GM12878 (cell line): ENCODE data around the gene KCNQ1. TPM values are rescaled to one million over a fixed set of nuclear protein-coding genes. Genes with fewer than 3 reads are reported as not detected.

ENCODE experiments used
- ATAC-seq: fragments of 200-7000 bp; cut with Tn5 transposase; 3 replicates; pipeline ENCODE4 v1.9.1; 2020; ENCODE audit warnings: mild to moderate bottlenecking, moderate library complexity
- BruUV-seq: library from RNA; stranded (reverse); fragments of 400-500 nt; replicated peaks from 2 replicates; lab custom pipeline; 2021; lab: Mats Ljungman, UMichigan
- CTCF ChIA-PET: fragments of 300-600 bp; sonication (Branson Sonifier 250); formaldehyde crosslinking; extraction: SDS; loops from one replicate; lab custom pipeline; 2021; ENCODE audit warnings: inconsistent platforms; lab: Yijun Ruan, JAX
- POLR2A ChIA-PET: fragments of 350-600 bp; formaldehyde crosslinking; extraction: SDS; loops from one replicate; lab custom pipeline; 2021; ENCODE audit warnings: inconsistent platforms; lab: Charles Lee
- RAD21 ChIA-PET: fragments of 300-600 bp; sonication (Branson Sonifier 250); formaldehyde crosslinking; loops from one replicate; lab custom pipeline; 2023; ENCODE audit warnings: antibody characterized with exemption; ENCODE audit not compliant: unreplicated experiment; lab: Charles Lee
- SMC1A ChIA-PET: fragments of 300-600 bp; sonication (Branson Sonifier 250); formaldehyde crosslinking; loops from one replicate; lab custom pipeline; 2023; ENCODE audit not compliant: unreplicated experiment, uncharacterized antibody; lab: Charles Lee
- DNase-seq: peaks from one replicate; pipeline ENCODE4 v3.0.0-alpha.2; 2011; ENCODE audit warnings: low read depth, low spot score
- FAIRE-seq: peaks from 3 replicates; lab custom pipeline; 2011; peaks lifted over from hg19 to GRCh38; lab: Jason Lieb, UNC
- H2AFZ ChIP-seq: 2 replicates; pipeline ENCODE4 v1.6.0; 2011; ENCODE audit warnings: low read depth, low read length, control low read depth; ENCODE audit not compliant: control insufficient read depth
- H3K27ac ChIP-seq: 2 replicates; pipeline ENCODE4 v1.5.1; 2011; ENCODE audit warnings: control low read depth; ENCODE audit not compliant: control insufficient read depth, insufficient read depth
- H3K27me3 ChIP-seq, 2 experiments: replicated peaks in 1 of 2; 2 replicates each; pipeline versions ENCODE4 v1.6.0 to v1.6.1; 2011; ENCODE audit warnings: low read length in 1 of 2; ENCODE audit not compliant: control insufficient read depth in 2 of 2, insufficient read depth in 2 of 2
- H3K36me3 ChIP-seq, 2 experiments: 2 replicates each; pipeline ENCODE4 v1.5.1; 2011; ENCODE audit warnings: low read length in 1 of 2; ENCODE audit not compliant: control insufficient read depth in 2 of 2, insufficient read depth in 2 of 2
- H3K4me1 ChIP-seq: 2 replicates; pipeline ENCODE4 v1.6.1; 2011; ENCODE audit warnings: mild to moderate bottlenecking, low read length, moderate library complexity, mixed read lengths; ENCODE audit not compliant: control insufficient read depth, insufficient read depth
- H3K4me2 ChIP-seq: 2 replicates; pipeline ENCODE4 v1.6.0; 2011; ENCODE audit warnings: control low read depth; ENCODE audit not compliant: control insufficient read depth, insufficient read depth
- H3K4me3 ChIP-seq: fragments of 200-600 bp; sonication (generic); 2 replicates; pipeline ENCODE4 v1.5.1; 2016
- H3K79me2 ChIP-seq: 2 replicates; pipeline ENCODE4 v1.6.0; 2011; ENCODE audit warnings: low read length; ENCODE audit not compliant: control insufficient read depth, insufficient read depth
- H3K9ac ChIP-seq: 2 replicates; pipeline ENCODE4 v1.8.0; 2011; ENCODE audit warnings: low read length, control low read depth, mixed read lengths; ENCODE audit not compliant: control insufficient read depth, insufficient read depth
- H3K9me3 ChIP-seq: replicated peaks from 3 replicates; pipeline ENCODE4 v1.5.1; 2011; ENCODE audit warnings: mild to moderate bottlenecking, low read length; ENCODE audit not compliant: control insufficient read depth, insufficient read depth
- H4K20me1 ChIP-seq: 2 replicates; pipeline ENCODE4 v1.6.0; 2011; ENCODE audit not compliant: control insufficient read depth, insufficient read depth
- CBX5 ChIP-seq: sonication (generic); IDR thresholded peaks from 2 replicates; pipeline ENCODE4 v1.6.1; 2016; ENCODE audit warnings: low read depth, moderate library complexity, mild to moderate bottlenecking, inconsistent platforms
- FOS ChIP-seq: IDR thresholded peaks from 3 replicates; pipeline ENCODE4 v1.6.1; 2011; ENCODE audit warnings: borderline replicate concordance; ENCODE audit not compliant: insufficient read length; ENCODE audit errors: extremely low read depth
- IKZF1 ChIP-seq: fragments of 450-650 bp; conservative IDR thresholded peaks from 2 replicates; pipeline ENCODE4 v1.6.1; 2017; ENCODE audit warnings: antibody characterized with exemption, mild to moderate bottlenecking
- MEF2B ChIP-seq: fragments of 450-650 bp; IDR thresholded peaks from 2 replicates; pipeline ENCODE4 v1.6.1; 2018; ENCODE audit warnings: mild to moderate bottlenecking, moderate library complexity; ENCODE audit not compliant: partially characterized antibody, poor library complexity, severe bottlenecking
- NKRF ChIP-seq: fragments of 450-650 bp; conservative IDR thresholded peaks from 2 replicates; pipeline ENCODE4 v1.6.1; 2017; ENCODE audit warnings: mild to moderate bottlenecking, moderate library complexity
- NR2C1 ChIP-seq: fragments of 450-650 bp; IDR thresholded peaks from 2 replicates; pipeline ENCODE4 v1.6.1; 2017; ENCODE audit warnings: antibody characterized with exemption, mild to moderate bottlenecking, moderate library complexity
- RUNX3 ChIP-seq: IDR thresholded peaks from 2 replicates; pipeline ENCODE4 v1.6.1; 2012; ENCODE audit warnings: low read length, inconsistent platforms
- SMARCA5 ChIP-seq: fragments of 450-650 bp; IDR thresholded peaks from 2 replicates; pipeline ENCODE4 v1.6.1; 2017; ENCODE audit warnings: mild to moderate bottlenecking
- SP1 ChIP-seq: IDR thresholded peaks from one replicate; pipeline ENCODE4 v1.6.1; 2011; ENCODE audit warnings: low read depth, low read length
- STAT3 ChIP-seq: IDR thresholded peaks from 2 replicates; pipeline ENCODE4 v1.6.1; 2011; ENCODE audit warnings: low read depth, low read length, improper control_type of control experiment
- SUPT20H ChIP-seq: IDR thresholded peaks from 2 replicates; pipeline ENCODE4 v1.6.1; 2011; ENCODE audit warnings: low read depth, mild to moderate bottlenecking, low read length, moderate library complexity, borderline replicate concordance; ENCODE audit not compliant: control insufficient read depth
- WGBS: methylation state at CpG from one replicate; pipeline ENCODE4 v1.1.6; 2016; ENCODE audit warnings: low lambda C conversion rate; ENCODE audit not compliant: insufficient replicate concordance, insufficient coverage; ENCODE audit errors: missing lambda C conversion rate; 5-methylcytosine and 5-hydroxymethylcytosine counted together
- in situ Hi-C: fragments of 300-500 bp; cut with MboI; formaldehyde crosslinking; loops from 9 replicates; pipeline ENCODE4 v1.14.3; 2018; ENCODE audit warnings: mixed read lengths
- intact Hi-C: fragments of 100-400 bp; cut with micrococcal nuclease; formaldehyde crosslinking; loops from one replicate; pipeline ENCODE4 v1.14.2; 2022; ENCODE audit not compliant: unreplicated experiment
- polyA plus RNA-seq, 11 experiments: library from polyadenylated mRNA; depleted of rRNA in 4 of 11; unstranded in 6 of 11; stranded (reverse) in 5 of 11; fragments of >200 nt; fragmentation: Nextera tagmentation in 4 of 11; fragmentation: Illumina TruSeq in 1 of 11; extraction: Ambion mirVana in 4 of 11; extraction: Trizol in 1 of 11; gene quantifications; 1 replicate in 1 of 11; 2 replicates in 10 of 11; pipeline versions ENCODE4 v1.2.1 to v1.2.3, GENCODE V29; 2011 to 2016; ENCODE audit warnings: inconsistent platforms in 2 of 11, missing spikeins in 2 of 11, low read depth in 1 of 11
- total RNA-seq, 4 experiments: library from RNA; depleted of rRNA in 3 of 4; stranded (reverse); fragments of >200 nt in 3 of 4; fragmentation: Illumina TruSeq in 1 of 4; extraction: Trizol in 1 of 4; gene quantifications; 2 replicates each; pipeline versions ENCODE4 v1.2.1 to v1.2.3, GENCODE V29; 2013 to 2021
- TF ChIP-seq, protein P1 (sequence below): fragments of 450-650 bp; formaldehyde crosslinking; IDR thresholded peaks from 2 replicates; pipeline ENCODE4 v1.5.0; 2022; ENCODE audit warnings: mild to moderate bottlenecking, missing genetic modification characterization
- TF ChIP-seq, protein P2 (sequence below): fragments of 450-650 bp; formaldehyde crosslinking; IDR thresholded peaks from 2 replicates; pipeline ENCODE4 v1.4.0; 2022; ENCODE audit warnings: mild to moderate bottlenecking, moderate library complexity

The KCNQ1 gene
- total and polyA plus RNA-seq, 10 of the 15 experiments (the other 5 are each of a cell fraction or from before 2014, with no cell fraction given), result 0.03 to 0.15 (median 0.12) TPM; not detected in 7

- intact Hi-C loops, result no loop called here
- ChIA-PET RAD21 (no interaction called here), SMC1A (no interaction called here), CTCF (no interaction called here), POLR2A (no interaction called here)
- no peak overlapping the region for H3K4me3 ChIP-seq
- TF ChIP-seq RUNX3 (no peak), MEF2B (no peak), SP1 (no peak), SUPT20H (no peak), SMARCA5 (no peak), IKZF1 (no peak), NR2C1 (no peak), NKRF (no peak), FOS (no peak), STAT3 (no peak), CBX5 (no peak)
- TF ChIP-seq, protein P1, sequence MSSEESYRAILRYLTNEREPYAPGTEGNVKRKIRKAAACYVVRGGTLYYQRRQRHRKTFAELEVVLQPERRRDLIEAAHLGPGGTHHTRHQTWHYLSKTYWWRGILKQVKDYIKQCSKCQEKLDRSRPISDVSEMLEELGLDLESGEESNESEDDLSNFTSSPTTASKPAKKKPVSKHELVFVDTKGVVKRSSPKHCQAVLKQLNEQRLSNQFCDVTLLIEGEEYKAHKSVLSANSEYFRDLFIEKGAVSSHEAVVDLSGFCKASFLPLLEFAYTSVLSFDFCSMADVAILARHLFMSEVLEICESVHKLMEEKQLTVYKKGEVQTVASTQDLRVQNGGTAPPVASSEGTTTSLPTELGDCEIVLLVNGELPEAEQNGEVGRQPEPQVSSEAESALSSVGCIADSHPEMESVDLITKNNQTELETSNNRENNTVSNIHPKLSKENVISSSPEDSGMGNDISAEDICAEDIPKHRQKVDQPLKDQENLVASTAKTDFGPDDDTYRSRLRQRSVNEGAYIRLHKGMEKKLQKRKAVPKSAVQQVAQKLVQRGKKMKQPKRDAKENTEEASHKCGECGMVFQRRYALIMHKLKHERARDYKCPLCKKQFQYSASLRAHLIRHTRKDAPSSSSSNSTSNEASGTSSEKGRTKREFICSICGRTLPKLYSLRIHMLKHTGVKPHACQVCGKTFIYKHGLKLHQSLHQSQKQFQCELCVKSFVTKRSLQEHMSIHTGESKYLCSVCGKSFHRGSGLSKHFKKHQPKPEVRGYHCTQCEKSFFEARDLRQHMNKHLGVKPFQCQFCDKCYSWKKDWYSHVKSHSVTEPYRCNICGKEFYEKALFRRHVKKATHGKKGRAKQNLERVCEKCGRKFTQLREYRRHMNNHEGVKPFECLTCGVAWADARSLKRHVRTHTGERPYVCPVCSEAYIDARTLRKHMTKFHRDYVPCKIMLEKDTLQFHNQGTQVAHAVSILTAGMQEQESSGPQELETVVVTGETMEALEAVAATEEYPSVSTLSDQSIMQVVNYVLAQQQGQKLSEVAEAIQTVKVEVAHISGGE, result no peak
- TF ChIP-seq, protein P2, sequence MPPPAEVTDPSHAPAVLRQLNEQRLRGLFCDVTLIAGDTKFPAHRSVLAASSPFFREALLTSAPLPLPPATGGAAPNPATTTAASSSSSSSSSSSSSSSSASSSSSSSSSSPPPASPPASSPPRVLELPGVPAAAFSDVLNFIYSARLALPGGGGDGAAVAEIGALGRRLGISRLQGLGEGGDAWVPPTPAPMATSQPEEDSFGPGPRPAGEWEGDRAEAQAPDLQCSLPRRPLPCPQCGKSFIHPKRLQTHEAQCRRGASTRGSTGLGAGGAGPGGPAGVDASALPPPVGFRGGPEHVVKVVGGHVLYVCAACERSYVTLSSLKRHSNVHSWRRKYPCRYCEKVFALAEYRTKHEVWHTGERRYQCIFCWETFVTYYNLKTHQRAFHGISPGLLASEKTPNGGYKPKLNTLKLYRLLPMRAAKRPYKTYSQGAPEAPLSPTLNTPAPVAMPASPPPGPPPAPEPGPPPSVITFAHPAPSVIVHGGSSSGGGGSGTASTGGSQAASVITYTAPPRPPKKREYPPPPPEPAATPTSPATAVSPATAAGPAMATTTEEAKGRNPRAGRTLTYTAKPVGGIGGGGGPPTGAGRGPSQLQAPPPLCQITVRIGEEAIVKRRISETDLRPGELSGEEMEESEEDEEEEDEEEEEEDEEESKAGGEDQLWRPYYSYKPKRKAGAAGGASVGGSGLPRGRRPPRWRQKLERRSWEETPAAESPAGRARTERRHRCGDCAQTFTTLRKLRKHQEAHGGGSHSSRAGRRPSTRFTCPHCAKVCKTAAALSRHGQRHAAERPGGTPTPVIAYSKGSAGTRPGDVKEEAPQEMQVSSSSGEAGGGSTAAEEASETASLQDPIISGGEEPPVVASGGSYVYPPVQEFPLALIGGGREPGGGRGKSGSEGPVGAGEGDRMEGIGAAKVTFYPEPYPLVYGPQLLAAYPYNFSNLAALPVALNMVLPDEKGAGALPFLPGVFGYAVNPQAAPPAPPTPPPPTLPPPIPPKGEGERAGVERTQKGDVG (CRISPR knock-in tag), result no peak
- H3K9ac ChIP-seq, result no peak overlapping the region
- ATAC-seq (no peak), FAIRE-seq (no peak), DNase-seq (no peak)
- H2AFZ ChIP-seq, result no peak overlapping the region
- no peaks in the 10 kb centered on the region for H3K27me3 ChIP-seq
- H4K20me1 ChIP-seq, result no peaks in the 10 kb centered on the region
- in situ Hi-C loops, result no loop called here
- no peaks in the 10 kb centered on the region; the same call in 2 of the 3 replicates for H3K9me3 ChIP-seq
- BruUV-seq, result no TSS peak
- no peak overlapping the region for H3K27ac ChIP-seq
- WGBS, result 0% methylated on average over 1 of the region's 1 CpG
- no peak overlapping the region for H3K4me2 ChIP-seq
- no peaks in the 10 kb centered on the region; the same call in 1 of the 2 replicates for H3K4me1 ChIP-seq
- H3K79me2 ChIP-seq, result no peaks in the 10 kb centered on the region
- H3K36me3 ChIP-seq, result no peaks in the 10 kb centered on the region
Observed at GRCh38 chr11:2706321-2706720, 261.5 kb downstream of the KCNQ1 start.
